Astrocyte of the cerebellum (primary cell): ENCODE measurements around the gene SH3GL1.

Source experiments
- DNase-seq: peaks from one replicate; pipeline ENCODE4 v3.0.0-alpha.2; 2011; ENCODE audit warnings: low read depth
- H3K4me3 ChIP-seq: 2 replicates; pipeline ENCODE4 v1.5.1; 2011; ENCODE audit warnings: mild to moderate bottlenecking, low read depth, low read length, moderate library complexity
- in situ Hi-C: cut with HindIII; loops from 2 replicates; pipeline ENCODE4 v1.10.0; 2017; ENCODE audit warnings: low sequenced_read_pairs
- TF ChIP-seq, protein P1 (sequence below): IDR thresholded peaks from 2 replicates; pipeline ENCODE4 v1.5.1; 2012; ENCODE audit warnings: low read length, low read depth, moderate library complexity, mild to moderate bottlenecking; ENCODE audit errors: missing control alignments

The SH3GL1 gene

GRCh38 chr19:4385291-4386040, 14.9 kb downstream of the SH3GL1 start:
- in situ Hi-C loops = no loop called here

GRCh38 chr19:4380254-4380727, 20.1 kb downstream of the SH3GL1 start:
- H3K4me3 ChIP-seq = no peak overlapping the region
- TF ChIP-seq, protein P1, sequence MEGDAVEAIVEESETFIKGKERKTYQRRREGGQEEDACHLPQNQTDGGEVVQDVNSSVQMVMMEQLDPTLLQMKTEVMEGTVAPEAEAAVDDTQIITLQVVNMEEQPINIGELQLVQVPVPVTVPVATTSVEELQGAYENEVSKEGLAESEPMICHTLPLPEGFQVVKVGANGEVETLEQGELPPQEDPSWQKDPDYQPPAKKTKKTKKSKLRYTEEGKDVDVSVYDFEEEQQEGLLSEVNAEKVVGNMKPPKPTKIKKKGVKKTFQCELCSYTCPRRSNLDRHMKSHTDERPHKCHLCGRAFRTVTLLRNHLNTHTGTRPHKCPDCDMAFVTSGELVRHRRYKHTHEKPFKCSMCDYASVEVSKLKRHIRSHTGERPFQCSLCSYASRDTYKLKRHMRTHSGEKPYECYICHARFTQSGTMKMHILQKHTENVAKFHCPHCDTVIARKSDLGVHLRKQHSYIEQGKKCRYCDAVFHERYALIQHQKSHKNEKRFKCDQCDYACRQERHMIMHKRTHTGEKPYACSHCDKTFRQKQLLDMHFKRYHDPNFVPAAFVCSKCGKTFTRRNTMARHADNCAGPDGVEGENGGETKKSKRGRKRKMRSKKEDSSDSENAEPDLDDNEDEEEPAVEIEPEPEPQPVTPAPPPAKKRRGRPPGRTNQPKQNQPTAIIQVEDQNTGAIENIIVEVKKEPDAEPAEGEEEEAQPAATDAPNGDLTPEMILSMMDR = no peak
- no peak for DNase-seq
- in situ Hi-C loops = no loop called here

More at GRCh38 chr19:4385291-4386040, 14.9 kb downstream of the SH3GL1 start:
- TF ChIP-seq, protein P1 = no peak
- no peak overlapping the region for H3K4me3 ChIP-seq
- DNase-seq = no peak

GRCh38 chr19:4379383-4380253, 20.7 kb downstream of the SH3GL1 start:
- in situ Hi-C loops = no loop called here
- no peak overlapping the region for H3K4me3 ChIP-seq
- DNase-seq = no peak
- TF ChIP-seq, protein P1 = no peak

DNA sequence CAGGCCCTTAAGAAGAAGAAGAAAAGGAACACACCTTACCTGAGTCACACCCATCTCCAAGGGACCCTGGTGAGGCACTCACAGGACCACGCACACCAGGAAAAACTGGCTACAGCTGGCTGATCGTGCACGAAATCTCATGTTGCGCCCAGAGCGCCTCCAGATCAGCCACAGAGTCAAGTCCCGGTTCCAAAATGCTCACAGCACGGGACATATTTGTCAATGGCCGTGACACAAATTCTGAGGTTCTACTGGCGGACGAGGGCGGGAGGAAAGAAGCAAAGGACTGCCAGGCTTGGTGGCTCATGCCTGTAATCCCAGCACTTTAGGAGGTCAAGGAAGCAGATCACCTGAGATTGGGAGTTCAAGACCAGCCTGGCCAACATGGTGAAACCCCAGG, 21.5 kb downstream of the SH3GL1 start:
- no peak for DNase-seq
- no peak overlapping the region for H3K4me3 ChIP-seq
- TF ChIP-seq, protein P1 = no peak
- in situ Hi-C loops = no loop called here

- in situ Hi-C loops = no loop called here
- TF ChIP-seq, protein P1 = no peak
- no peak for DNase-seq
- no peak overlapping the region for H3K4me3 ChIP-seq
Observed at GRCh38 chr19:4376991-4377781, 23.2 kb downstream of the SH3GL1 start.

DNA sequence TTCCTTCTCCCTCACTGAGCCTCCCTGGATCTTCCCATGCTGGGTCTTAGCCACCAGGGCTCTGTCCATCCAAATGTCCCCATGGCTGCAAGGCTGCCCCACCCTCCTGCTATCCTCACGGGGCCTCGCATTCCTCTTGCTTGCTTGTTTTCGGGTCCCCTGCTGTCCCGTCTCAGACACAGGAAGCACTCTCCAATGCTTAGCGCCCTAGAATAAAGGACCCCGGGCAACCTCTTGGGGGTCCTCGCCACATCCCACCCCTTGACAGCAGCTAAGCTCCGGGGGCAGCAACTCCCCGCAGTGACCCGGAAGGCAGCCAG, 23.7 kb downstream of the SH3GL1 start:
- TF ChIP-seq, protein P1 = no peak
- in situ Hi-C loops = no loop called here
- H3K4me3 ChIP-seq = no peak overlapping the region
- no peak for DNase-seq
